ENCODE results near the gene DLG2. TPM values are rescaled to one million over a fixed set of nuclear protein-coding genes. Genes with fewer than 3 reads are reported as not detected.
"Not testable (repeated sequence)": the region's sequence is repeated elsewhere in the genome, so short reads cannot be mapped to it uniquely, and the experiment has no call there.

Gene DLG2
- polyA plus RNA-seq, 1 experiment, result 0.68 TPM

DNA sequence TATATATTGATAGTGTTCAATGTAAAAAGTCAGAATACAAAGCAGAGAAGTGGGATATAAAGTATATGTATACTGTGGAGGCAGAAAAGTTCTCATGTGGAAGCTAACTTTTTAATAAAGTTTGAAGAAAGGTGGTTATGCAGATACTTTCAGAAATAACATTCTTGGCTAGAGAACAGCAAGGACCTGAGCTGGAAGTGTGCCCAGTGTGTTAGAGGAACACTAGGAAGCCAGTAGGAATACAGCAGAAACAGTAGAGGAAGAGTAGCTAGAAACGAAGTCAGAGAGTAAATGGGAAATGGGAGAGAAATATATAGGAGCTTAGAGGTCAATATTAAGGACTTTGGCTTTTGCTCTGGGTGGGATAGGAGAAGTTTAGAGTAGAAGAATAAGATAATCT is 1876.1 kb downstream of the DLG2 start:
- no peak for TF ChIP-seq CTCF (IDR thresholded peaks at IDR 0.05; ENCODE audit: low read depth, low read length)
- ChIA-PET CTCF (no interaction called here), POLR2A (no interaction called here)

GRCh38 chr11:83746921-83747585 is 1880.1 kb downstream of the DLG2 start:
- H3K27me3 ChIP-seq (ENCODE audit: control insufficient read depth, insufficient read depth, low read length), result peaks cover 2% of the 10 kb centered on the region
- POLR2A ChIA-PET, result no interaction called here
- no peak for TF ChIP-seq CTCF (IDR thresholded peaks at IDR 0.05; ENCODE audit: low read depth, low read length)
- no peak overlapping the region for H3K27ac ChIP-seq (ENCODE audit: low read depth, low read length)
- no peaks in the 10 kb centered on the region for H3K9me3 ChIP-seq (ENCODE audit: control insufficient read depth, insufficient read depth, low read length)
- DNase-seq (ENCODE audit: low read depth, low spot score), result no peak
- CTCF ChIA-PET, result interaction anchor here (1.6 kb wide), 1 partner anchor 23 kb away, joined by 4 read pairs; no protein-coding TSS in a partner anchor
- H3K4me3 ChIP-seq (ENCODE audit: low read depth, low read length), result no peak overlapping the region

More for the DNA sequence above, 1876.1 kb downstream of the DLG2 start:
- Histone ChIP-seq H3K9me3 (ENCODE audit: control insufficient read depth, insufficient read depth, low read length) (no peaks in the 10 kb centered on the region), H3K27ac (ENCODE audit: low read depth, low read length) (no peak overlapping the region), H3K27me3 (ENCODE audit: control insufficient read depth, insufficient read depth, low read length) (peaks cover 2% of the 10 kb centered on the region), H3K4me3 (ENCODE audit: low read depth, low read length) (no peak overlapping the region)
- no peak for DNase-seq (ENCODE audit: low read depth, low spot score)

DNA sequence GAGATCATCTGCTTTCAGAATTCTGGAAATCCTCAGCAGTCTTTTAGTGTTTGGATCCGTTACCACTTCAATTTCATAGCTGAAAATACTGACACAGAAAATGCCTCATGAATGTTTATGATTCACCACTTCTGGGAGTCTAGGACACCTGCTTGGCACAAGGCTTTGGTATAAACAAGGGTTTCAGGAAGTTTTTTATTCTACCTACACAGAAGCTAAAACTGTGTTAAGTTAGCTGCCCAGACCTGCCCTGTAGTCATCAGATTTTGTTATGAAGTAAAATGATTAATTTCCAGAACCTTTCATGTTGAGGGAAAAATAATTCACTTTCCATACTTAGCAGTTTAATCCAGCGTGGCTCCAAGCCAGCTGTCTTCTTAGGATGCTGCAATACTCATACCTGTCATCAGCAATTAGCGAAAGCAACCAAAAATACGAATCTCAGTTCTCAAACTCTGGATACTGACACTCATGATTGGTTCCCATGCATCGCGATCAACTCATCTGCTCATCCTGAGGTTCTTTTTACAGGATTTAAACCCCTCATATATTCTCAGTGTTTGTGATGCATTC is 1882.4 kb downstream of the DLG2 start:
- no peak overlapping the region for H3K4me3 ChIP-seq (ENCODE audit: low read depth, low read length)
- POLR2A ChIA-PET, result no interaction called here
- H3K27ac ChIP-seq (ENCODE audit: low read depth, low read length), result no peak overlapping the region
- no peaks in the 10 kb centered on the region for H3K9me3 ChIP-seq (ENCODE audit: control insufficient read depth, insufficient read depth, low read length)
- H3K27me3 ChIP-seq (ENCODE audit: control insufficient read depth, insufficient read depth, low read length), result peaks cover 2% of the 10 kb centered on the region
- DNase-seq (ENCODE audit: low read depth, low spot score), result no peak
- TF ChIP-seq CTCF (IDR thresholded peaks at IDR 0.05; ENCODE audit: low read depth, low read length), result no peak
- CTCF ChIA-PET, result no interaction called here

DNA sequence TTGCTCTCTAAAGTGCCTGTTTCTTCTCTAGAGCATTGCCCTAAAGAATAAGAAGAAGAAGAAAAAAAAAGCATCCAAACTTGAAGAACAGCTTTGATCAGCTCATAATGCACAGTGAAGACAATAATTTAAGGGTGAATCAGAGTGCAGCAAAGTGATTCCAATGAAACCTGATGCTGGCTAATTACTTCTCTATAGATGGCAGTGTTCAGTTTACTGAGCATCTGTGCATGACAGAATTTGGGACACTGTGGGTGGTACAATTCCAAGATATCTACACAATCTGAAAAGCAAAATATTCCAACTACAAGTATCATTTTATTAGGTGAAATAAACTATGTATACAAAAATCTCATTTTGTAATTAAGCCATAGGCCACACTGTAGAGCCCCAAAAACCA is 1890.5 kb downstream of the DLG2 start:
- ChIA-PET POLR2A (no interaction called here), CTCF (interaction anchor here (1.1 kb wide), 1 partner anchor 13 kb away, joined by 3 read pairs; no protein-coding TSS in a partner anchor)
- no peak overlapping the region for H3K27ac ChIP-seq (ENCODE audit: low read depth, low read length)
- H3K9me3 ChIP-seq (ENCODE audit: control insufficient read depth, insufficient read depth, low read length), result no peaks in the 10 kb centered on the region
- H3K27me3 ChIP-seq (ENCODE audit: control insufficient read depth, insufficient read depth, low read length), result peaks cover 3% of the 10 kb centered on the region
- DNase-seq (ENCODE audit: low read depth, low spot score), result no peak
- no peak overlapping the region for H3K4me3 ChIP-seq (ENCODE audit: low read depth, low read length)
- TF ChIP-seq CTCF (IDR thresholded peaks at IDR 0.05; ENCODE audit: low read depth, low read length), result no peak

GRCh38 chr11:83734120-83734519 is 1893.0 kb downstream of the DLG2 start:
- no peak overlapping the region for H3K27ac ChIP-seq (ENCODE audit: low read depth, low read length)
- peaks cover 3% of the 10 kb centered on the region for H3K27me3 ChIP-seq (ENCODE audit: control insufficient read depth, insufficient read depth, low read length)
- TF ChIP-seq CTCF (IDR thresholded peaks at IDR 0.05; ENCODE audit: low read depth, low read length), result no peak
- no peaks in the 10 kb centered on the region for H3K9me3 ChIP-seq (ENCODE audit: control insufficient read depth, insufficient read depth, low read length)
- DNase-seq (ENCODE audit: low read depth, low spot score), result no peak
- POLR2A ChIA-PET, result no interaction called here
- H3K4me3 ChIP-seq (ENCODE audit: low read depth, low read length), result no peak overlapping the region
- CTCF ChIA-PET, result no interaction called here

GRCh38 chr11:83731288-83731687 is 1895.9 kb downstream of the DLG2 start:
- CTCF ChIA-PET, result interaction anchor here (1.1 to 1.2 kb wide), 2 partner anchors 15 to 438 kb away, joined by 3 read pairs; no protein-coding TSS in a partner anchor
- H3K27me3 ChIP-seq (ENCODE audit: control insufficient read depth, insufficient read depth, low read length); H3K9me3 ChIP-seq (ENCODE audit: control insufficient read depth, insufficient read depth, low read length); DNase-seq (ENCODE audit: low read depth, low spot score); H3K27ac ChIP-seq (ENCODE audit: low read depth, low read length); H3K4me3 ChIP-seq (ENCODE audit: low read depth, low read length); POLR2A ChIA-PET: not testable (repeated sequence)
